Stimulated activated CD4-positive, alpha-beta T cell treated with anti-CD3 and anti-CD28 coated beads, Interleukin-12 subunit alpha, Interleukin-12 subunit beta, amount 100 ng/mL, for 48 hours (primary cell): ENCODE results near the gene MICAL2.

Experiments
- DNase-seq, 3 donors: peaks; one replicate each; pipeline ENCODE4 v3.0.0-alpha.2; 2020; ENCODE audit warnings: low read depth in 2 of 3, low spot score in 1 of 3

The MICAL2 gene

DNA sequence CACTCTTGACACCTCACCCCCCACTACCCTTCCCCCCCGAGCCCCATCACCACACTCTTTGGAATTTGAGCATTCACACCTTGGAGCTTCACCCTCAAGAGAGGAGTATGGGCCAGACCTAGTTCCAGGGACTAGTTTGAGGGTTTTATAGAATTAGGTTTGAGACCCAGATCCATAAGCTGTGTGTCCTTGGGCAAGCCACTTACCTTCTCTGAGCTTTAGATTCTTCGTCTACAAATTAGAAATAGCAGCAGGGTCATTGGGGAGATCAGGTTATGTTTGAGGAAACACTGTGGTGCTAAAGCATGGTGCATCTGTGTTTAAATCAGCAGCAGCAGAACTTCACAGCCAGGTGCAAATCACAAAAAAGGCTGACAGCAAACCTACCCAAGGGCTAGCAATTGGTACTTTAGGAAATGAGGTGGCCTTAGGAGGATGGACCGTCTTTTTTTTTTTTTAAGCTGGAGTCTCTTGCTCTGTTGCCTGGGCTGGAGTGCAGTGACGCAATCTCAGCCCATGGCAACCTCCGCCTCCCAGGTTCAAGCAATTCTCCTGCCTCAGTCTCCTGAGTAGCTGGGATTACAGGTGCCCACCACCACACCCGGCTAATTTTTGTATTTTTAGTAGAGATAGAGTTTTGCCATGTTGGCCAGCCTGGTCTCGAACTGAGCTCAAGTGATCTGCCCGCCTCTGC lies 114.8 kb downstream of the MICAL2 start:
- DNase-seq, result no peak

DNA sequence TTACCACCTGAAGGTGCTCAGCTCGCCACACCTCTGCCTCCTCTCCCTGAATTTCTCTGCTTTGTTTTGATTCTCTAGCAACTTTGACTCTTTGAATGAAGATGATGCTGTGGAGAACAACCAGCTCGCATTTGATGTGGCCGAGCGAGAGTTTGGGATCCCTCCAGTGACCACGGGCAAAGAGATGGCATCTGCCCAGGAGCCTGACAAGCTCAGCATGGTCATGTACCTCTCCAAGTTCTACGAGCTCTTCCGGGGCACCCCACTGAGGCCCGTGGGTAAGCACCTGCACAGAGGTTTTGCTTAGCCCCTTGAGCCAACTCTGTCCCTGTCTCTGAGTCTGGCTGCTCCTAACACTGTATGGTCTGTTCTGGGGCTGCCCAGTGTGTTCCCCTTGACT lies 115.7 kb downstream of the MICAL2 start:
- DNase-seq, result no peak

DNA sequence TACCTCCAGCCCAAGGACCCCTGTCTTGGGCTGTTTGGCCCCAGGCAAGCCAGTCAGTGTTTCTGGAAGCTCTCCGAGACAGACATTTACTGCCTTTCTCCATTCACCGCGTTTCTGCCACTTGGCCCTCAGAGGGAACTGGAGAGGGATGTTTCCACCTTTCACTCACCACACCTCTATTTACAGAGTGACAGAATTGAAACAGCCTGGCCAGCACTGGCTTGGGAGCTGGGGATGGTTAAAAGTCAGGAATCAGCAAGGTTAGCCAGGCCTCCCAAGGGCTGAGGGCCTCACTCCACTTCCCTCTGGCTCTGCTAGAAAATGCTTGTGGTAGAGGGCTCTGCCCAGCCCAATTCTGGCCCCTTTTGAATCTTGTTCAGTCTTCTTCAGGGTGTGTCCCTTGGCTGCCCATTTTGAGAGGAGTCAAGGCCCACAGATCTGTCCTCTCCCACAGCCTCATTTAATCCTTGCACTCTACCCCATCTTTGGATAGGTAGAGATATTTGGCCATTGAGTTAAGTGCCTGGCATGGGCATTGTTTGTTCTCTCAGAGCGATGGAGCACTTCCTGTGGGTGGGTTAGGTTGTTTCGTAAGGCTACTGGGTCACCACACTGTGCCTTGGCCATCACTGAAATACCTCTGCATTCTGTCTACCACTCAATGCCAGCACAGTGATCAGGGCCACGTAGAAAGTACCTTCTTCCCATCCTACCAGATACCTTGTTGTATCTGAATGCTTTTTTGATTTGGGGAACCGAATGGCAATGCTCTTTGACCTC lies 119.2 kb downstream of the MICAL2 start:
- no peak for DNase-seq

DNA sequence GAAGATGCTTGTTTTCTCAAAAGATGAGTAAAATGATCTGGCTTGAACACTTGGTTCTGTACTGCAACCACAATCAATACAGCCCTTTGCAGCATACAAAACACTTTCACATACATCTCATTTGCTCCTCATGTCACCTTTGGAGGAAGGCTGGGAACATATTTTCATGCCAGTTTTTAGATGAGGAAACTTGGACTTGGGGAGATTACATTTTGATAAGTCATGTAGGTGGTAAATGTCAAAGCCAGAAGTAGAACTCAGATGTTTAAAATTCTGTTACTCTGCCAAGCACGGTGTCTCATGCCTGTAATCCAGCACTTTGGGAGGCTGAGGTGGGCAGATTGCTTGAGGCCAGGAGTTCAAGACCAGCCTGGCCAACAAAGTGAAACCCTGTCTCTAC lies 121.8 kb downstream of the MICAL2 start:
- no peak for DNase-seq

DNA sequence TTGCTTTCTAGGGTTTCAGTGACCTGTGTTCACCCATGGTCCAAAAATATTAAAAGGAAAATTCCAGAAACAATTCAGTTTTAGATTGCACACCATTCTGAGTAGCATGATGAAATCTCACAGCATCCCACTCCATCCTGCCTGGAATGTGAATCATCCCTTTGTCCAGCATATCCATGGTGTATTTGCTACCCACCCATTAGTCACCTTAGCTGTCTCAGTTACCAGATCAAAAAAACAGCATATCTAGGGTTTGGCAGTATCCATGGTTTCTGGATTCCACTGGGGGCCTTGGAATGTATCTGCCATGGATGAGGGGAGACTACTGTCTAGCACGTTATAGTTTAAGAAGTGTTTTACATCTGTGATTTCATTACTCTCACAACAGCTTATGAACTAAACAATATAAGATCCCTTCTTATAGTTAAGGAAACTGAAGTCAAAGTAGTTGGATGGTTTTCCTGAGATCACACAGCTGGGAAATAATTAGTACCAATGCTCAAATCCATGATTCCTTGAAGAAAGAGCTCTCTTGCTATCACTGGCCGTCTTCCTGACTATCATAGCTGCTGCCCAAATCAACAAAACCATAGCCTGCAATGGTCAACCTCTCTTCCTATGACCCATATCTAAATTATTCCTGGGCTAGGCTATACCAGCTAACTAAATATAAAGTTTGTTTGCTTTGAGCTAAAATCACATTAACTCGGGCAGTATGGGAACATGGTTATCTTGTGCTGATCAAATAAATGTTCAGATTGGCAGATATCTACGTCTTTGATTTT lies 122.6 kb downstream of the MICAL2 start:
- DNase-seq, result no peak

DNA sequence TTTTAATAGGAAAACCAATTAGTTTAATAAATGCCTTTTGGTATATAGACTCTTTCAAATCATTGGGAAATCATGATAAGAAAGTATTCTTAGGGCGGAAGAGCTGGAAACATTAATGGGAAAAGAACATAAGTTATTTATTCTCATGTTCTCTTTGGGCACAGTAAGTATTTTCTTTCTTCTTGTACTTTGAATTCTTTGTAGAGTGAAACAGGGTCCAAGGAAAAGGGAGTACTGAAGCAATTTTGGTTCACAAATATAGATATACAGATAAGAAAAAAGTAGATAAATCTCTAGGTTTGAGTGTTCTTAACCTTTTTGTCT lies 123.2 kb downstream of the MICAL2 start:
- DNase-seq, result no peak

DNA sequence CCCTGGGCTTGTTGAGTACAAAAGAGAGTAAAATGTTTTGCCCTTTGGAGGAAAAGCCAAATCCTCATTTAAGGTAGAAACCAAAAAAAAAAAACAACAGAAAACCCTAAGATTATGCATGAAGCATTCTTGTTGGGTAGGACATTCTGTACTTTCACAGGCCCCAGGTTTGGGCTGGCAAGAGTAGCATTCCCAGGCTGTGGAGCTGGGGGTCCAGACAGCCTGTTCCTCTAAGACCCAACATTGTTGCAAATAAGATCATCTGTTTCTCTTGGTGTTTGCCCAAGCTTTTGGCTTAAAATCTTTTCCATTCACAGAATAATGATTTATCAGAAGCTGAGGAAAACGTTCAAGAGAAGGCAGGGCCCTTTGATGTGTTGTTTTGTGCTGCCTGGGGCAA lies 123.8 kb downstream of the MICAL2 start:
- DNase-seq, result no peak

DNA sequence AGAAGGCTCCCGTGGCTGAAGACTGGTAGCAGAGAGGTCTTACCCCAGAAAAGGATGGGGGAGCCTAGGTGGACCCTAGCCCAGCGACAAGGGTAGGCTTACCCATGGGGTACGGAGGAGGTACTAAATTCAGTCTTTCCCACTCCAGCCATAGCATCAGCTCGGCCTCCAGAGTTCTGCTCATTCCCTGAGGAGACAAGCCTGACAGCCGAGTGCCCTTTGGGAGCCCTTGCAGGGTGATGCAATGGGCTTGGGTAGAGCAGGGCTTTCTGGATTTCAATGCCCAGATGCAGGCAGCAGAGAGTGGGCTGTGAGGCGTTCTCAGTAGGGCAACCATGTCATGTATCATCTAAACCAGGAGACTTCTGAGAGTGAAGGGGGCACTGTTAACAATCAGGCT lies 124.7 kb downstream of the MICAL2 start:
- no peak for DNase-seq

DNA sequence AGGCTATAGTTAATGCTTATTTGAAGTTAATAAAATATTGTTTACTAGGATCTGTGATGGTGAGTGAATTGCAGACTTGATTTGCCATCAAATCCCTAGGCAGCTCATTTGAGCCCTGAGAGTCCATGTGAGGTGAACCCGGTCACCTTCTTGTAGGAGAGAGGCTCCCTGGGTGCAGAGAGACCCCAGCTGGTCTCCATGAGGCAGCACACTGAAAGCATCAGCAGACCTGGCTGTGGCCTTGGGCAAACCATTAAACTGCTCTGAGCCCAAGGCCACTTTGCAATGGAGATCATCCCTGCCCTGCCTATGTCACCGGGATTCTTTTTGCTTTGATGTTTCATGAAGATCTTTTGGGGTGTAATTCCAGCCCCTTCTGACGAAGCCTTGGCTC lies 125.2 kb downstream of the MICAL2 start:
- DNase-seq, result no peak

DNA sequence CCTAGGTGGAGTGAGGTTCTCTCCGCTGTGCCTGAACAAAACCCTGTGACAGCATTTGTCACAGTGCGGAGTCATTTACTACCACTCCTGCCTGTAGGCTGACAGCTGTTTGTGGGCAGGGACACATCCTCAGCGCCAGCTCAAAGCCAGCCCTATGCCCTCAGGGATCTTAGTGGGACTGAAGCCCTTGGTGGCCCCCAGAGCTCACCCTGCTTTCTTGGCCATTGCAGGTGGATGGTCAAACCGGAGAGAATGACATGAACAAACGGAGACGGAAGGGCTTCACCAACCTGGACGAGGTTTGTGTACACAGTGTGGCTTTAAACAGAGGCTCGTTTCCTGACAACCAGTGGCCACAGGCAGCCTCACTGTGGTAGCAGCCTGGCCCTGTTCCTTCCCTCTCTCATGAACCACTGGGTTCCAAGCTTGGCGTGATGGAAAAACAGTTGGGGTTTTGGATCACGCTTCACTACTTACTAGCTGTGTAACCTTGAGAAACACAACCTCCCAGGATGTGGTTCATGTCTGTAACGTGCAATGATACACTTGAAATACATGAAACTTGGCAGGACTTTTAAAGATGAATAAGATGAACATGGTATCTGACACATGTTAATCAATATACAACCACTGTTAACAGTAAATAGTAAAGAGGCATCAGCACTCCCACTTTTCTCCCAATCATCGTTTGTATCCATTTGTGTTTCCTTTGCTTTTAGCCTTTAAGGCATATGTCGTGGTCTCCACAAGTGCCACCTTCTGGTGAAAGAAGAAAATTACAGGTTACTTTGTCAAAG lies 125.8 kb downstream of the MICAL2 start:
- peak; percentile 40 to 53 (median 50) for DNase-seq

DNA sequence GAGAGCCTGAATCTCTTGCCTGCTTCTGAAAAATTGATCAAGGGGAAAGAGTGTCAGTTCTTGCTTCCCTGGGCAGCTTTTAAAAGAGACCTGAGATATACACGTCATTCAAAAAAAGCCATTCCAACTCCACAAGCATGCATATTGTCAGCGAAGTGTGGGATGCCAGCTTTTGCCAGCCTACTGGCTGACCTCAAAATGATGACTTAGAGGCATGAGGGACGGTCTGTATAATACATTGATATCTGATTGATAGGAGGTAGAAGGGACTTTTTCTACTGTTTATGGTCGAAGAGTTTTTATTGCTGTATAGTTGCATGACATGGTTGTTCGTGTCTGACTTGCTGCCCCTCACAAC lies 126.3 kb downstream of the MICAL2 start:
- DNase-seq, result no peak

DNA sequence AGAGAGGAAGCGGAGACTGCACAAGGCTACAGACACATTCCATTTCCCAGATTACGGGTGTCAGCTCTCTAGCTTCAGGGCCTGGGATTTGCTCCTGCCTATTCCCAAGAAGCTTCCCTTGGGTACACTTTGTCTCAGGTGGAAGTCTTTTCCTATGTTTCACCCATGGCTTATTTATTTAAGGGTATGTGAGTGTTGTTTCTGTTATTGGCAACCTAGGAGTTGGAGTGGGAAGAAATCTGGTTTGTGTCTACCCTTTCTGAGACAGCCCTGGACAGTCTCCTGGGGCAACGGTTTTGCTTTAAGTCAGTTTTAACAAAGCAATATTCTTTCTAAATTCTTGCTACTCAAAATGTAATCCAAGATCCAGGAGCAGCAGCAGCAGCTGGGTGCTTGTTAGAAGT lies 127.0 kb downstream of the MICAL2 start:
- no peak for DNase-seq

DNA sequence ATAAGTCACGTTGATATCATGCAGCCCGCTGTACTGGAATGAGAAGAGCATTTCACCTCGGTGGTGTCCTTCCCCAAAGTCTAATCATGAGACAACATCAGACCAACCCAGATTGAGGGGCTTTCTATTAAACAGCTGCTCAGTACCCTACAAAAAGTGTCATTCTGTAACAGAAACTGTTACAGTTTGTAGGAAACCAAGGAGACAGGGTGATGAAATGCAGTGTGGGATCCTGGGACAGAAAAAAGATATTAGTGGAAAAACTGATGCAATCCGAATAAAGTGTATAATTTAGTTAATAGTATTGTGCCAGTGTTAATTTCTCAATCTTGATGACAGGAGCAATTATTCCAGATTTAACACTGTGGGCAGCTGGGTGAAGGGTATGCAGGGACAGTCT lies 128.0 kb downstream of the MICAL2 start:
- DNase-seq, result no peak

DNA sequence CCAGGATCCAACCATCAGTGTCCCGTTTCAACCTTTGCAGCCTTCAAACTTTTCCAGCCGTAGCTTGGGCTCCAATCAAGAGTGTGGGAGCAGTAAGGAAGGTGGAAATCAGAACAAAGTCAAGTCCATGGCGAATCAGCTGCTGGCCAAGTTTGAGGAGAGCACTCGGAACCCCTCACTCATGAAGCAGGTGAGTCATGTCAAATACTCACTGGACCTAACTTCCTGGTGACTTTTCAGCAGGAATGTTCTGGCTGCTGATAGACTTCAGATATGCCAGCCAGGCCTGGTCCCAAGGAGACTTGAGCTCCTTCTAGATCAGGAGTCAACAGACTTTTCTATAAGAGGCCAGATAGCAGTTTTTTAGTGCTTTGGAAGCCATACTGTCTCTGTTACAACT lies 129.0 kb downstream of the MICAL2 start:
- DNase-seq, result no peak

DNA sequence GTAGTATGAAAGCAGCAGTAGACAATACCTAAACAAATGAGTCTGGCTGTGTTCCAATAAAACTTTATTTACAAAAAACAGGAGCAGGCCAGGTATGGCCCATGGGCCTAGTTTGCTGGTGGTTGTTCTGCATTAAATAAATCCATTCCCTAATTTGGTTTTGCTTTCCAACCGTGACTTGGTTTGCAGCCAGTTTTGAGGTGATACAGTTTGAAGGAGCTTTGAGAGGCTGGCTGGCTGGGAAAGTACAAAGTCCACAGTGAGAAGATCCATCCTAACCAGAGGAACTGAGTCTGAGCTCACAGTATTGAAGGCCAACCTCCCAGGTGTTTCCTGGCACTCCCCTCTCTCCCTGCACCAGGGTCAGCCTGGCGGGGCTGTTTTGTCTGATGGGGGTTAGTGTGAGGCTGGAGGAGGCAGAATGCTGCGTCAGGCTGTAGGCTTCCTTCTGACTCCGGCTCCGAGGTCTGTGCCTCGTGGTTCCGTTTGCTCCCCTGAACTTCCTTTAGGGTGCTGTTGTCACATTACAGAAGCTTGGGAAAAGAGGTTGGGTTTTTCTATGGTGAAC lies 129.5 kb downstream of the MICAL2 start:
- DNase-seq, result no peak

DNA sequence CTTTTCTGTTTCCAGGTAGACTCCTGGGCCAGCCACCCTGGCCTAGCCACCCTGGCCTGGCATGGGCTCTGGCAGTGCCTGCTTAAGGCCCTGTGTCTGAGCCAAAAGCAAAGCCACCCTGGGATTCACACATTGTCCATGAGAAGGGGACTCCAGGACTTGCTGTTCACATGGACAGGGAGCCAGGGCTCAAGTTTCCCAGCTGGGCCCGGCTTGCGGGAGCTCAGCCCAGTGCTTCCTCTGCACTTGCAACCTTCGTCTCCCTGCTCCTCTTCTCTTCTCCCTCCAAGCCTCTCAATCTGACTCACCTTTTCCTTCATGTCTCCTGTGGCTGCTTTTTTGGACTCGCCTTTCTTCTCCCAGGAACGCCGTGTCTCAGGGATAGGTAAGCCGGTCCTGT lies 130.3 kb downstream of the MICAL2 start:
- no peak for DNase-seq

DNA sequence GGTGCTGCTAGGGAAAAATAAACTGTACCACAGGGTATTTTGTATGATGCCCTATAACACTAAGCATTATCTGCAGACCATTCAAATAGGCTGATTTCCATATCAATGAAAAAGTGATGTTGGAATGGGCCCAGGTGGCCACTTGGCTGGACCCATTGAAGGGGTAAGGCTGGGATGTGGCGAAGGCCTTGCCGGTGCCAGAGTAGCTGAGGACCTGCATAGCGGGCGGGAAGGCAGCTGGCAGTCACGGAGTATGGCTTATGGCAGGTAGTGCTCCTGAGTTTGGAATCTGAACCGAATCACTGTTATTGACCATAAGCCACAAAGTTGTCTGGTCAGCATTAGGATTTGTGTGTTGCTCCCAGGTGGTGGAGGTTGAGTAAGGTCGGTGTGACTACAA lies 131.0 kb downstream of the MICAL2 start:
- no peak for DNase-seq

DNA sequence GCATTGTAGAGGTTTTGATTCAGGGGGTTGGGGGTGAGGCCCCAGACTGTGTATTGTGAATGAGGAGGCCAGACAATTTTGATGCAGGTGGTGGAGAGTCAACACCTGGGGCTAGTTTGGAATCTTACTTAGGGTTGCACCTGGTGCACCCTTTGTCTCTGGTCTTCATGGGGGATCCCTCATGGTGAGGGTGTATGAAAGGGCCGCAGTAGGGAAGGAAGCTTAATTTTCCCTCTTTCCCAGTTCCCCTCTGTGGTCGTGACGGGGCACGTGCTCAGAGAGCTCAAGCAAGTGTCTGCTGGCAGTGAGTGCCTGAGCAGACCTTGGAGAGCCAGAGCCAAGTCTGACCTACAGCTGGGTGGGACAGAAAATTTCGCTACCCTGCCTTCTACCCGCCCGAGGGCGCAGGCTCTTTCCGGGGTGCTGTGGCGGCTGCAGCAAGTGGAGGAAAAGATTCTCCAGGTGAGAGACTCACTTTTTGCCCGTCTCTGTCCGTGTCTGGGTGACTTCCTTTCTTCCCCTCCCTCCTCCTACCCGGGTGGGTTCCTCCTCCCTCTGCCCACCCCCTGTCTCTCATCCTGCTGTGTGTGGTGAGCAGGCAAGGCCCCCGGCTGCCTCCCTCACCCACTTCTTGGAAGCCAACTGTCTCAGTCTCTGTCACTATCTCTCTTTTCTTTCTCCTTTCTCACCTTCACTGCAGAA lies 131.7 kb downstream of the MICAL2 start:
- DNase-seq, result no peak

DNA sequence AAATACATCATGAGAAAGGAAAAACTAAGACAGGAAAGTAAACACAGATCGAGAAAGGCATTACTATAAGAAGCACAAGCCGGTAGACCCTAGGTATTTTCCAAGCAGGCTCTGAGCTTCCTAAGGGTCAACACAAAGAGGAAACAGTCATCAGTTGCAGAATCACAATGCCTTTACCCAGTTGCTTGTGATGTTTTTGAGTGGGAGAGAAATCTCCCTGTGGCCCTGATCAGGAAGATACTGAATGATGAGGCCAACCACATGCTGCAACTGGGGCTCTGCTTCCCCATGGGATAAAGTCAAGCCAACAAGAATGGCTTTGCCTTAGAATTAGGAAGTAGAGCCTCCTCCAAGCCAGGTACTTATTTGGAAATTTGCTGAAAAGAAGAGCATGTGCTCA lies 132.6 kb downstream of the MICAL2 start:
- no peak for DNase-seq

DNA sequence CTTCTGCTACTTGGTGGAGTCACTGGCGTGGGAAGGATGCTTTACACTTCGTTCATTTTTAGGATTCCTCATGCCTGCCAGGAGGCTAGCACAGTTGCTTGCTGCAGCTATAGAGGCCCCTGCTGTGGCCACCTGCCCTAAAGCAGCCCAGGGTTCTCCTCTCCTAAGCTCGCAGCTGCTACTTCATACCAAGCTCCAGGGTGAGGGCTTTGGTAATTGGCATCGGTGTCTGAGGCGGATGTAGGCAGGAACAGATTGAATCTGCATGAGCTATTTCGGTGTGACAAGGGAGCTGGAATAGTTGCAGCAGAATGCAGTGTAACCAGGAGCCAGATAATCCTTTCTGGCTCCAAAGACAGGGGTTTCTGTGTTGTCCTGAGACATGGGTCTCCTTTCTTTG lies 133.1 kb downstream of the MICAL2 start:
- DNase-seq, result no peak
